Lower leg skin (tissue), 3 donors: Measurements from ENCODE around the gene IRF8.

Experiments
- CTCF ChIP-seq, 3 donors: fragments of 450-650 bp; IDR thresholded peaks; one replicate each; pipeline ENCODE4 v1.5.1; 2016; ENCODE audit warnings: antibody characterized with exemption in 3 of 3, mild to moderate bottlenecking in 3 of 3, moderate library complexity in 2 of 3
- POLR2A ChIP-seq, 2 donors: fragments of 450-650 bp; IDR thresholded peaks; one replicate each; pipeline ENCODE4 v1.6.1; 2016 to 2017; ENCODE audit warnings: antibody characterized with exemption in 2 of 2, mild to moderate bottlenecking in 1 of 2, moderate library complexity in 1 of 2

GRCh38 chr16:85898521-85899442, at the start of gene IRF8:
- no peak for TF ChIP-seq CTCF (IDR thresholded peaks at IDR 0.05)
- no peak for TF ChIP-seq POLR2A (IDR thresholded peaks at IDR 0.05)
